K562 (cell line): ENCODE measurements around the gene RYR3. TPM values are rescaled to one million over a fixed set of nuclear protein-coding genes. Genes with fewer than 3 reads are reported as not detected.

Source experiments
- ATAC-seq: fragments of 200-7000 bp; cut with Tn5 transposase; 3 replicates; pipeline ENCODE4 v1.9.1; 2020; ENCODE audit warnings: moderate library complexity
- BruUV-seq: library from RNA; stranded (reverse); fragments of 400-500 nt; replicated peaks from 2 replicates; lab custom pipeline; 2021; lab: Mats Ljungman, UMichigan
- CTCF ChIA-PET: fragments of 300-600 bp; formaldehyde crosslinking; extraction: SDS; loops from one replicate; lab custom pipeline; 2021; ENCODE audit warnings: low intra/inter-chr PET ratio; lab: Yijun Ruan, JAX
- POLR2A ChIA-PET: fragments of 300-600, 350-650 bp; sonication (Branson Sonifier 250); formaldehyde crosslinking; extraction: SDS; loops from one replicate; lab custom pipeline; 2021; ENCODE audit warnings: antibody characterized with exemption, inconsistent platforms; lab: Yijun Ruan, JAX
- DNase-seq, 4 experiments: peaks; one replicate each; pipeline versions ENCODE4 v3.0.0 to v3.0.0-alpha.2; 2011 to 2018; ENCODE audit warnings: low spot score in 3 of 4, mixed read lengths in 3 of 4; ENCODE audit errors: extremely low read depth in 1 of 4
- FAIRE-seq: peaks from 2 replicates; lab custom pipeline; 2011; peaks lifted over from hg19 to GRCh38; lab: Jason Lieb, UNC
- H2AFZ ChIP-seq: 2 replicates; pipeline ENCODE4 v1.6.0; 2011; ENCODE audit warnings: low read depth, low read length, control low read depth, inconsistent platforms
- H3K27ac ChIP-seq: fragments of 200-600 bp; 3 replicates; pipeline ENCODE4 v1.8.0; 2011; ENCODE audit warnings: low read depth, mild to moderate bottlenecking, control low read depth, inconsistent platforms, low read length, moderate library complexity, mixed read lengths; ENCODE audit errors: extremely low read depth
- H3K27me3 ChIP-seq, 2 experiments: fragments of 300-600 bp in 1 of 2; 2 replicates in 1 of 2; 3 replicates in 1 of 2; pipeline versions ENCODE4 v1.6.0 to v1.8.0; 2011; ENCODE audit warnings: inconsistent platforms in 2 of 2, low read length in 2 of 2, mild to moderate bottlenecking in 1 of 2, mixed read lengths in 1 of 2, moderate library complexity in 1 of 2; ENCODE audit not compliant: control insufficient read depth in 2 of 2, insufficient read depth in 2 of 2
- H3K36me3 ChIP-seq: fragments of 300-600 bp; 3 replicates; pipeline ENCODE4 v1.8.0; 2011; ENCODE audit warnings: mild to moderate bottlenecking, low read length, inconsistent platforms; ENCODE audit not compliant: control insufficient read depth, insufficient read depth
- H3K4me1 ChIP-seq, 2 experiments: fragments of 200-600 bp in 1 of 2; replicated peaks in 1 of 2; 2 replicates in 1 of 2; 3 replicates in 1 of 2; pipeline versions ENCODE4 v1.5.1 to v1.8.0; 2011; ENCODE audit warnings: inconsistent platforms in 2 of 2, low read length in 2 of 2, mild to moderate bottlenecking in 1 of 2, mixed read lengths in 1 of 2, moderate library complexity in 1 of 2; ENCODE audit not compliant: control insufficient read depth in 2 of 2, insufficient read depth in 2 of 2
- H3K4me2 ChIP-seq: 2 replicates; pipeline ENCODE4 v1.6.1; 2011; ENCODE audit warnings: low read length, control low read depth, inconsistent platforms, mixed read lengths; ENCODE audit not compliant: insufficient read depth
- H3K4me3 ChIP-seq: fragments of 200-600 bp; sonication (generic), shearing (Covaris generic); 2 replicates; pipeline ENCODE4 v1.5.1; 2016; ENCODE audit warnings: control low read depth, inconsistent platforms
- H3K79me2 ChIP-seq: fragments of 200-600 bp; 3 replicates; pipeline ENCODE4 v1.8.0; 2011; ENCODE audit warnings: low read length, inconsistent platforms; ENCODE audit not compliant: control insufficient read depth, insufficient read depth
- H3K9ac ChIP-seq, 2 experiments: 2 replicates each; pipeline versions ENCODE4 v1.6.0 to v1.6.1; 2011; ENCODE audit warnings: low read depth in 2 of 2, low read length in 2 of 2, control low read depth in 1 of 2, inconsistent platforms in 1 of 2, mild to moderate bottlenecking in 1 of 2, mixed read lengths in 1 of 2; ENCODE audit not compliant: insufficient read depth in 1 of 2
- H3K9me1 ChIP-seq: one replicate; pipeline ENCODE4 v1.6.0; 2011; ENCODE audit warnings: inconsistent platforms, mild to moderate bottlenecking, low read length, moderate library complexity; ENCODE audit not compliant: control insufficient read depth, insufficient read depth
- H3K9me3 ChIP-seq: replicated peaks from 2 replicates; pipeline ENCODE4 v1.5.1; 2011; ENCODE audit warnings: low read depth, low read length, inconsistent platforms; ENCODE audit not compliant: control insufficient read depth, insufficient read depth
- H4K20me1 ChIP-seq: replicated peaks from 2 replicates; pipeline ENCODE4 v1.6.1; 2011; ENCODE audit warnings: low read length, inconsistent platforms, mixed read lengths; ENCODE audit not compliant: control insufficient read depth, insufficient read depth
- CBX5 ChIP-seq: IDR thresholded peaks from 2 replicates; pipeline ENCODE4 v1.6.1; 2014; ENCODE audit warnings: low read depth, borderline replicate concordance
- CREM ChIP-seq: IDR thresholded peaks from 2 replicates; pipeline ENCODE4 v1.6.1; 2014; ENCODE audit warnings: antibody characterized with exemption, low read depth
- E2F3 ChIP-seq: fragments of 250-450 bp; sonication (Bioruptor Pico); IDR thresholded peaks from 2 replicates; pipeline ENCODE4 v1.4.0; 2020; ENCODE audit warnings: mild to moderate bottlenecking
- NBN ChIP-seq: fragments of 450-650 bp; IDR thresholded peaks from 2 replicates; pipeline ENCODE4 v1.6.1; 2016; ENCODE audit warnings: low read depth, mild to moderate bottlenecking
- NCOA1 ChIP-seq: fragments of 450-650 bp; IDR thresholded peaks from 2 replicates; pipeline ENCODE4 v1.6.1; 2016; ENCODE audit warnings: low read depth
- NONO ChIP-seq, 2 experiments: fragments of 200-400 bp in 1 of 2; fragments of 450-650 bp in 1 of 2; formaldehyde crosslinking in 1 of 2; IDR thresholded peaks; 2 replicates each; pipeline ENCODE4 v1.6.1; 2017; ENCODE audit warnings: low read depth in 2 of 2, mild to moderate bottlenecking in 2 of 2, moderate library complexity in 2 of 2, low read length in 1 of 2
- SIN3B ChIP-seq: fragments of 450-650 bp; IDR thresholded peaks from 2 replicates; pipeline ENCODE4 v1.6.1; 2017; ENCODE audit warnings: low read depth, mild to moderate bottlenecking, moderate library complexity
- ZNF24 ChIP-seq: fragments of 450-650 bp; IDR thresholded peaks from 2 replicates; pipeline ENCODE4 v1.6.1; 2016
- WGBS: fragments of 100-300 bp; shearing (Covaris generic); methylation state at CpG from one replicate; pipeline ENCODE4 v1.1.6; 2016; ENCODE audit warnings: low coverage, mixed read lengths; ENCODE audit not compliant: insufficient coverage; ENCODE audit errors: missing lambda C conversion rate; 5-methylcytosine and 5-hydroxymethylcytosine counted together
- in situ Hi-C: fragments of 300-500 bp; cut with MboI; formaldehyde crosslinking; loops from 4 replicates; pipeline ENCODE4 v1.15.0; 2018; ENCODE audit warnings: inconsistent platforms, mixed read lengths
- intact Hi-C: fragments of 100-400 bp; cut with micrococcal nuclease; formaldehyde crosslinking; loops from 2 replicates; pipeline ENCODE4 v1.14.2; 2022
- polyA plus RNA-seq, 8 experiments: library from polyadenylated mRNA; depleted of rRNA in 4 of 8; stranded (reverse) in 5 of 8; unstranded in 3 of 8; fragments of >200 nt; fragmentation: Nextera tagmentation in 2 of 8; fragmentation: Illumina TruSeq in 1 of 8; extraction: Ambion mirVana in 2 of 8; extraction: Trizol in 1 of 8; gene quantifications; 2 replicates each; pipeline versions ENCODE4 v1.2.1 to v1.2.3, GENCODE V29; 2011 to 2014; ENCODE audit warnings: inconsistent platforms in 1 of 8, missing spikeins in 1 of 8
- total RNA-seq, 7 experiments: library from RNA; depleted of rRNA in 6 of 7; stranded (reverse); fragments of >200 nt in 6 of 7; fragmentation: Illumina TruSeq in 2 of 7; extraction: Trizol in 2 of 7; gene quantifications; 2 replicates each; pipeline versions ENCODE4 v1.2.1 to v1.2.3, GENCODE V29; 2011 to 2021; ENCODE audit warnings: low replicate concordance in 1 of 7
- TF ChIP-seq, protein P1 (sequence below): sonication (generic); formaldehyde crosslinking; IDR thresholded peaks from 2 replicates; pipeline ENCODE4 v1.8.0; 2022; ENCODE audit warnings: mild to moderate bottlenecking, missing genetic modification reagents

The RYR3 gene
- total and polyA plus RNA-seq, 9 of the 15 experiments (the other 6 are each of a cell fraction or from before 2014, with no cell fraction given) = 0.04 TPM; not detected in 8

DNA sequence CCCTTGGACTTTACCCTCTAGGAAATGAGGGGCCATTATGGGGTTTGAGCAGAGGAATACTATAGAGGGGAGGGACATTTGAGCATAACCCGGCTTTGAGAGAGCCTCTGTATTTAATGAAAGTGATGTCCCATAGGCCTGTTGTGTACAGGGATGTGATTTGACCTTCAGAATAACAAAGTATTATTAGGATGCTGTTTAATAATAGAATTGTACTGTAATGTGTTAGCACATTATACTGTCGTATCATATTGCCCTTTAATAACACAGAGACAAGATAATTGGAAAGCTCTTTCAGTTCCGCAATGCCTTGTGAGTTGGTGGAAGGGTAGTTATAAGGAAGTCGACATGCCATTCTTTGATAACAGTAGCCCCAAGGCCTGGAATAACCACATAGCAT, 328.3 kb downstream of the RYR3 start:
- CTCF ChIA-PET = no interaction called here
- Histone ChIP-seq H3K4me1 (no peaks in the 10 kb centered on the region), H3K27ac (no peak overlapping the region), H3K36me3 (no peaks in the 10 kb centered on the region), H3K4me2 (no peak overlapping the region), H3K9me1 (no peaks in the 10 kb centered on the region), H3K9ac (no peak overlapping the region), H3K4me3 (no peak overlapping the region)
- no peak for ATAC-seq
- intact Hi-C loops = no loop called here
- no peak for DNase-seq
- TF ChIP-seq NBN (no peak), NCOA1 (no peak), NONO (IDR thresholded peaks at IDR 0.05; ENCODE audit: low read depth in 2 of 2, low read length in 1 of 2) (no peak), CREM (no peak), CBX5 (no peak), SIN3B (no peak), E2F3 (CRISPR knock-in tag) (no peak), ZNF24 (no peak)
- TF ChIP-seq, protein P1, sequence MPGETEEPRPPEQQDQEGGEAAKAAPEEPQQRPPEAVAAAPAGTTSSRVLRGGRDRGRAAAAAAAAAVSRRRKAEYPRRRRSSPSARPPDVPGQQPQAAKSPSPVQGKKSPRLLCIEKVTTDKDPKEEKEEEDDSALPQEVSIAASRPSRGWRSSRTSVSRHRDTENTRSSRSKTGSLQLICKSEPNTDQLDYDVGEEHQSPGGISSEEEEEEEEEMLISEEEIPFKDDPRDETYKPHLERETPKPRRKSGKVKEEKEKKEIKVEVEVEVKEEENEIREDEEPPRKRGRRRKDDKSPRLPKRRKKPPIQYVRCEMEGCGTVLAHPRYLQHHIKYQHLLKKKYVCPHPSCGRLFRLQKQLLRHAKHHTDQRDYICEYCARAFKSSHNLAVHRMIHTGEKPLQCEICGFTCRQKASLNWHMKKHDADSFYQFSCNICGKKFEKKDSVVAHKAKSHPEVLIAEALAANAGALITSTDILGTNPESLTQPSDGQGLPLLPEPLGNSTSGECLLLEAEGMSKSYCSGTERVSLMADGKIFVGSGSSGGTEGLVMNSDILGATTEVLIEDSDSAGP (CRISPR knock-in tag) = no peak
- TF ChIP-seq, all 486 proteins: peak for 0
- no peak for FAIRE-seq
- WGBS = 2% methylated on average over 4 of the region's 4 CpGs
- Histone ChIP-seq H2AFZ (no peak overlapping the region), H3K79me2 (no peaks in the 10 kb centered on the region), H3K27me3 (peaks cover 0 to 5% of the 10 kb centered on the region in 2 experiments; a peak in 3 of 5 replicates), H4K20me1 (no peaks in the 10 kb centered on the region), H3K9me3 (no peaks in the 10 kb centered on the region)
- in situ Hi-C loops = no loop called here
- no TSS peak for BruUV-seq
- POLR2A ChIA-PET = no interaction called here
